ENCODE results near the gene COMTD1.

DNA sequence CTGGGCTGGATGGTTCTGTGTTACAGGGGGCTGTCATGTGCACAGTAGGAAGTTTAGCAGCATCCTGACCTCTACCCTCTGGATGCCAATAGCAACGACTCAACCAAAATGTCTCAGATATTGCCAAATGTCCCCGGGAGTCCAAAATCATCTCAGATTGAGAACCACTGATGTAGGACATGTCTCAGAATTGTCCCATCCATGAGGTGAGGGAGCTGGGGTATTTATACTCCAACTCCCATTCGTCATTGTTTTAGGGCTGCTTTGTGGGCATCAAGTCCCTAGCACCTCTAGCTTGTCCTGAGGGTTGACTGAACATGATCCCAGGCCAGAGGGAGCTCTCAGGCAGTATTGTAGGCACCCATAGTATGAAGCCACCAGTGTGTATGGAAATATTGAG lies 25.2 kb upstream of the COMTD1 start:
- TF ChIP-seq REPIN1 (tag by site-specific recombination; IDR thresholded peaks at IDR 0.05; ENCODE audit: low read depth) (no peak), ZNF138 (tag by site-specific recombination; IDR thresholded peaks at IDR 0.05; ENCODE audit: borderline replicate concordance) (no peak), ZNF423 (tag by site-specific recombination; IDR thresholded peaks at IDR 0.05) (no peak), ZBTB20 (tag by site-specific recombination; IDR thresholded peaks at IDR 0.05) (no peak), ZNF76 (tag by site-specific recombination; IDR thresholded peaks at IDR 0.05; ENCODE audit: borderline replicate concordance, low read depth) (no peak), YY1 (tag by site-specific recombination; IDR thresholded peaks at IDR 0.05) (no peak)
- TF ChIP-seq, protein P1, sequence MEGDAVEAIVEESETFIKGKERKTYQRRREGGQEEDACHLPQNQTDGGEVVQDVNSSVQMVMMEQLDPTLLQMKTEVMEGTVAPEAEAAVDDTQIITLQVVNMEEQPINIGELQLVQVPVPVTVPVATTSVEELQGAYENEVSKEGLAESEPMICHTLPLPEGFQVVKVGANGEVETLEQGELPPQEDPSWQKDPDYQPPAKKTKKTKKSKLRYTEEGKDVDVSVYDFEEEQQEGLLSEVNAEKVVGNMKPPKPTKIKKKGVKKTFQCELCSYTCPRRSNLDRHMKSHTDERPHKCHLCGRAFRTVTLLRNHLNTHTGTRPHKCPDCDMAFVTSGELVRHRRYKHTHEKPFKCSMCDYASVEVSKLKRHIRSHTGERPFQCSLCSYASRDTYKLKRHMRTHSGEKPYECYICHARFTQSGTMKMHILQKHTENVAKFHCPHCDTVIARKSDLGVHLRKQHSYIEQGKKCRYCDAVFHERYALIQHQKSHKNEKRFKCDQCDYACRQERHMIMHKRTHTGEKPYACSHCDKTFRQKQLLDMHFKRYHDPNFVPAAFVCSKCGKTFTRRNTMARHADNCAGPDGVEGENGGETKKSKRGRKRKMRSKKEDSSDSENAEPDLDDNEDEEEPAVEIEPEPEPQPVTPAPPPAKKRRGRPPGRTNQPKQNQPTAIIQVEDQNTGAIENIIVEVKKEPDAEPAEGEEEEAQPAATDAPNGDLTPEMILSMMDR (tag by site-specific recombination; IDR thresholded peaks at IDR 0.05): no peak
- TF ChIP-seq, protein P2, sequence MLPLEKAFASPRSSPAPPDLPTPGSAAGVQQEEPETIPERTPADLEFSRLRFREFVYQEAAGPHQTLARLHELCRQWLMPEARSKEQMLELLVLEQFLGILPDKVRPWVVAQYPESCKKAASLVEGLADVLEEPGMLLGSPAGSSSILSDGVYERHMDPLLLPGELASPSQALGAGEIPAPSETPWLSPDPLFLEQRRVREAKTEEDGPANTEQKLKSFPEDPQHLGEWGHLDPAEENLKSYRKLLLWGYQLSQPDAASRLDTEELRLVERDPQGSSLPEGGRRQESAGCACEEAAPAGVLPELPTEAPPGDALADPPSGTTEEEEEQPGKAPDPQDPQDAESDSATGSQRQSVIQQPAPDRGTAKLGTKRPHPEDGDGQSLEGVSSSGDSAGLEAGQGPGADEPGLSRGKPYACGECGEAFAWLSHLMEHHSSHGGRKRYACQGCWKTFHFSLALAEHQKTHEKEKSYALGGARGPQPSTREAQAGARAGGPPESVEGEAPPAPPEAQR (tag by site-specific recombination; IDR thresholded peaks at IDR 0.05): no peak
- TF ChIP-seq, protein P3, sequence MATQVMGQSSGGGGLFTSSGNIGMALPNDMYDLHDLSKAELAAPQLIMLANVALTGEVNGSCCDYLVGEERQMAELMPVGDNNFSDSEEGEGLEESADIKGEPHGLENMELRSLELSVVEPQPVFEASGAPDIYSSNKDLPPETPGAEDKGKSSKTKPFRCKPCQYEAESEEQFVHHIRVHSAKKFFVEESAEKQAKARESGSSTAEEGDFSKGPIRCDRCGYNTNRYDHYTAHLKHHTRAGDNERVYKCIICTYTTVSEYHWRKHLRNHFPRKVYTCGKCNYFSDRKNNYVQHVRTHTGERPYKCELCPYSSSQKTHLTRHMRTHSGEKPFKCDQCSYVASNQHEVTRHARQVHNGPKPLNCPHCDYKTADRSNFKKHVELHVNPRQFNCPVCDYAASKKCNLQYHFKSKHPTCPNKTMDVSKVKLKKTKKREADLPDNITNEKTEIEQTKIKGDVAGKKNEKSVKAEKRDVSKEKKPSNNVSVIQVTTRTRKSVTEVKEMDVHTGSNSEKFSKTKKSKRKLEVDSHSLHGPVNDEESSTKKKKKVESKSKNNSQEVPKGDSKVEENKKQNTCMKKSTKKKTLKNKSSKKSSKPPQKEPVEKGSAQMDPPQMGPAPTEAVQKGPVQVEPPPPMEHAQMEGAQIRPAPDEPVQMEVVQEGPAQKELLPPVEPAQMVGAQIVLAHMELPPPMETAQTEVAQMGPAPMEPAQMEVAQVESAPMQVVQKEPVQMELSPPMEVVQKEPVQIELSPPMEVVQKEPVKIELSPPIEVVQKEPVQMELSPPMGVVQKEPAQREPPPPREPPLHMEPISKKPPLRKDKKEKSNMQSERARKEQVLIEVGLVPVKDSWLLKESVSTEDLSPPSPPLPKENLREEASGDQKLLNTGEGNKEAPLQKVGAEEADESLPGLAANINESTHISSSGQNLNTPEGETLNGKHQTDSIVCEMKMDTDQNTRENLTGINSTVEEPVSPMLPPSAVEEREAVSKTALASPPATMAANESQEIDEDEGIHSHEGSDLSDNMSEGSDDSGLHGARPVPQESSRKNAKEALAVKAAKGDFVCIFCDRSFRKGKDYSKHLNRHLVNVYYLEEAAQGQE (tag by site-specific recombination; IDR thresholded peaks at IDR 0.05): no peak

All from HEK293 (cell line).